Body of pancreas (tissue), 4 donors: Measurements from ENCODE around the gene SPATA31E1.

Experiments
- CTCF ChIP-seq, 7 experiments: fragments of 450-650 bp in 4 of 7; fragments of 200-600 bp in 3 of 7; sonication (generic) in 3 of 7; IDR thresholded peaks; one replicate each; pipeline ENCODE4 v1.5.1; 2016 to 2019; ENCODE audit warnings: antibody characterized with exemption in 7 of 7
- POLR2A ChIP-seq, 3 donors: fragments of 450-650 bp; IDR thresholded peaks; one replicate each; pipeline ENCODE4 v1.6.1; 2016; ENCODE audit warnings: antibody characterized with exemption in 3 of 3, mild to moderate bottlenecking in 2 of 3

GRCh38 chr9:87868175-87868574, 14.5 kb upstream of the SPATA31E1 start:
- TF ChIP-seq CTCF (IDR thresholded peaks at IDR 0.05), result no peak
- no peak for TF ChIP-seq POLR2A (IDR thresholded peaks at IDR 0.05)
